ENCODE measurements around the gene PAX7. TPM values are rescaled to one million over a fixed set of nuclear protein-coding genes. Genes with fewer than 3 reads are reported as not detected.

Gene PAX7
- total RNA-seq, 3 donors from 2014 or later (not counting 1 experiment from before 2014, with no cell fraction given) = not detected

DNA sequence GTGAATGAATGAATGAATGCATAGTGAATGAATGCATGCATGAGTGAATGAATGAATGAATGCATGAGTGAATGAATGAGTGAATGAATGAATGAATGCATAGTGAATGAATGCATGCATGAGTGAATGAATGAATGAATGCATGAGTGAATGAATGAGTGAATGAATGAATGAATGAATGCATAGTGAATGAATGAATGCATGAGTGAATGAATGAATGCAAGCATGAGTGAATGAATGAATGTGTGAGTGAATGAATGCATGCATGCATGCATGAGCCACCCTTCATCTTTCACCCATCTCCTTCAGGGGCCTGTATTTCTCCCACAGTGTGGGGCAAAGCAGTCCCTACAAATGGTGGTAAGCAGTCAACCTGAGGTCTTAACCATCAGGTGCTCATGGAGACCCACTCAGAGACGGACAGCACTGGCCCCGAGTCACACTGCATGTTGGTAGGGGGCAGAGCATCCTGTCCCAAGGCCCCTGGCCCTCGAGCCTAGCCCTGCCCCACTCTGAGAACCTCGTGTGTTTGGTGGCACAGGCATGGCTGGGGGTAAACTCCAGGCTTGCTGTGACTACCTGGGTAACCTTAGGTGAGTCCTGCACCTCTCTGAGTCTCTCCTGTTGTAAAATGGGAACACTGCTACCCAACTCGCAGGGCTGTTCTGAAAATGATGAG is 28.0 kb upstream of the PAX7 start:
- Mint-ChIP-seq H3K4me3 (no peak overlapping the region), H3K27ac (no peak overlapping the region), H3K9me3 (no peaks in the 10 kb centered on the region), H3K27me3 (ENCODE audit: low read depth in 2 of 2) (peaks cover 1 to 8% of the 10 kb centered on the region in 2 donors), H3K4me1 (no peaks in the 10 kb centered on the region), H3K36me3 (no peaks in the 10 kb centered on the region)
- H3K4me3 ChIP-seq (ENCODE audit: low read length) = no peak overlapping the region
- no peak overlapping the region for H3K27ac ChIP-seq (ENCODE audit: low read length)
- 69% methylated on average over 5 of the region's 5 CpGs for WGBS (ENCODE audit: insufficient coverage)
- TF ChIP-seq, protein P1, sequence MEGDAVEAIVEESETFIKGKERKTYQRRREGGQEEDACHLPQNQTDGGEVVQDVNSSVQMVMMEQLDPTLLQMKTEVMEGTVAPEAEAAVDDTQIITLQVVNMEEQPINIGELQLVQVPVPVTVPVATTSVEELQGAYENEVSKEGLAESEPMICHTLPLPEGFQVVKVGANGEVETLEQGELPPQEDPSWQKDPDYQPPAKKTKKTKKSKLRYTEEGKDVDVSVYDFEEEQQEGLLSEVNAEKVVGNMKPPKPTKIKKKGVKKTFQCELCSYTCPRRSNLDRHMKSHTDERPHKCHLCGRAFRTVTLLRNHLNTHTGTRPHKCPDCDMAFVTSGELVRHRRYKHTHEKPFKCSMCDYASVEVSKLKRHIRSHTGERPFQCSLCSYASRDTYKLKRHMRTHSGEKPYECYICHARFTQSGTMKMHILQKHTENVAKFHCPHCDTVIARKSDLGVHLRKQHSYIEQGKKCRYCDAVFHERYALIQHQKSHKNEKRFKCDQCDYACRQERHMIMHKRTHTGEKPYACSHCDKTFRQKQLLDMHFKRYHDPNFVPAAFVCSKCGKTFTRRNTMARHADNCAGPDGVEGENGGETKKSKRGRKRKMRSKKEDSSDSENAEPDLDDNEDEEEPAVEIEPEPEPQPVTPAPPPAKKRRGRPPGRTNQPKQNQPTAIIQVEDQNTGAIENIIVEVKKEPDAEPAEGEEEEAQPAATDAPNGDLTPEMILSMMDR (IDR thresholded peaks at IDR 0.05) = no peak
- ATAC-seq = peak in 1 of 3 donors; percentile 20
- intact Hi-C loops (cut with micrococcal nuclease) = no loop called here
- no peaks in the 10 kb centered on the region for H3K36me3 ChIP-seq (ENCODE audit: control insufficient read depth, insufficient read depth, low read length)
- H3K27me3 ChIP-seq (ENCODE audit: control insufficient read depth, insufficient read depth, low read length) = no peaks in the 10 kb centered on the region
- no peaks in the 10 kb centered on the region for H3K4me1 ChIP-seq (ENCODE audit: control insufficient read depth, insufficient read depth, low read length)
- H3K9me3 ChIP-seq (ENCODE audit: control insufficient read depth, insufficient read depth, low read length) = no peaks in the 10 kb centered on the region
- no peak for DNase-seq

DNA sequence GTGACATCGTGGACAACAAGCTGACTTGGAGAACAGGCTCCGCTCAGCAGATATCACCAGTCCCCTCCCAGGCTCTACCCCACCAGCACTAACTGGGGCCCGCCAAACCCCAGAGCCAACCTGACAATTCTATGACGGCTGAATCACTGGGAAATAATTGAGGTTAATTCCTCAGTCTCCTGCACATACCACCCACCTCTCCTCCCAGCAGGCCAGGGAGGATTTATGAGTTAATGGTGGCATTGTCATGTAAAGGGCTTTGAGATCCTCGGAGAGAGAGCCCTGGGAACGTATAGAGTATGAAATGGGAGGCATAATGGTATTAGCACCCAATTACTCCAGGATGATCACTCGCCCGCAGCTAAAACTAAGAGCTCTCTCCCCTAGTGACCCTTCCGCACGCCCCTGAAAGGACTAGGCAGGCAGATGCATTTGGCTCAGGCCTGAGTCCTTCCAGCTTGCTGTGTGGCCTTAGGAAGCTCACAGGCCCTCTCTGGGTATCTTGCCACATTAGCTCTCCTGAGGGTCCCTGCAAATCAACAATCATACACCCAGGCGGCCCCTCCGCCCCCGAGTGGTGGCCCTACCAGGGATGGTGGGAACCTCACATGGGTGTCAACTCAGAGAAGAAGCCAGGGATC is 27.3 kb upstream of the PAX7 start:
- Histone ChIP-seq H3K27me3 (ENCODE audit: control insufficient read depth, insufficient read depth, low read length) (no peaks in the 10 kb centered on the region), H3K9me3 (ENCODE audit: control insufficient read depth, insufficient read depth, low read length) (no peaks in the 10 kb centered on the region), H3K4me1 (ENCODE audit: control insufficient read depth, insufficient read depth, low read length) (no peaks in the 10 kb centered on the region), H3K27ac (ENCODE audit: low read length) (no peak overlapping the region), H3K4me3 (ENCODE audit: low read length) (no peak overlapping the region), H3K36me3 (ENCODE audit: control insufficient read depth, insufficient read depth, low read length) (no peaks in the 10 kb centered on the region)
- no peak overlapping the region for H3K27ac Mint-ChIP-seq
- intact Hi-C loops (cut with micrococcal nuclease) = no loop called here
- ATAC-seq (peak in 1 of 3 donors; percentile 22), DNase-seq (no peak)
- 58% methylated on average over 12 of the region's 13 CpGs for WGBS (ENCODE audit: insufficient coverage)
- H3K9me3 Mint-ChIP-seq = no peaks in the 10 kb centered on the region
- no peaks in the 10 kb centered on the region for H3K36me3 Mint-ChIP-seq
- H3K4me3 Mint-ChIP-seq = no peak overlapping the region
- H3K27me3 Mint-ChIP-seq (ENCODE audit: low read depth in 2 of 2) = peaks cover 0 to 8% of the 10 kb centered on the region in 2 donors
- H3K4me1 Mint-ChIP-seq = no peaks in the 10 kb centered on the region
- TF ChIP-seq, protein P1 (IDR thresholded peaks at IDR 0.05) = no peak

GRCh38 chr1:18606443-18607288 is 24.0 kb upstream of the PAX7 start:
- no peaks in the 10 kb centered on the region for H3K36me3 Mint-ChIP-seq
- Histone ChIP-seq H3K9me3 (ENCODE audit: control insufficient read depth, insufficient read depth, low read length) (no peaks in the 10 kb centered on the region), H3K27me3 (ENCODE audit: control insufficient read depth, insufficient read depth, low read length) (no peaks in the 10 kb centered on the region), H3K27ac (ENCODE audit: low read length) (no peak overlapping the region), H3K4me3 (ENCODE audit: low read length) (no peak overlapping the region), H3K36me3 (ENCODE audit: control insufficient read depth, insufficient read depth, low read length) (no peaks in the 10 kb centered on the region), H3K4me1 (ENCODE audit: control insufficient read depth, insufficient read depth, low read length) (no peaks in the 10 kb centered on the region)
- 71% methylated on average over 16 of the region's 19 CpGs for WGBS (ENCODE audit: insufficient coverage)
- no peak overlapping the region for H3K4me3 Mint-ChIP-seq
- DNase-seq (no peak), ATAC-seq (no peak)
- H3K9me3 Mint-ChIP-seq = no peaks in the 10 kb centered on the region
- peaks cover 7 to 23% of the 10 kb centered on the region in 2 donors for H3K27me3 Mint-ChIP-seq (ENCODE audit: low read depth in 2 of 2)
- H3K27ac Mint-ChIP-seq = no peak overlapping the region
- intact Hi-C loops (cut with micrococcal nuclease) = no loop called here
- TF ChIP-seq, protein P1 (IDR thresholded peaks at IDR 0.05) = no peak
- H3K4me1 Mint-ChIP-seq = no peaks in the 10 kb centered on the region
